GM04503 (cell line): ENCODE measurements around the gene XYLT1.
"Not testable (repeated sequence)": the region's sequence is repeated elsewhere in the genome, so short reads cannot be mapped to it uniquely, and the experiment has no call there.

Experiments
- DNase-seq: peaks from one replicate; pipeline ENCODE4 v3.0.0-alpha.2; 2012; ENCODE audit warnings: low read depth

XYLT1 gene

DNA sequence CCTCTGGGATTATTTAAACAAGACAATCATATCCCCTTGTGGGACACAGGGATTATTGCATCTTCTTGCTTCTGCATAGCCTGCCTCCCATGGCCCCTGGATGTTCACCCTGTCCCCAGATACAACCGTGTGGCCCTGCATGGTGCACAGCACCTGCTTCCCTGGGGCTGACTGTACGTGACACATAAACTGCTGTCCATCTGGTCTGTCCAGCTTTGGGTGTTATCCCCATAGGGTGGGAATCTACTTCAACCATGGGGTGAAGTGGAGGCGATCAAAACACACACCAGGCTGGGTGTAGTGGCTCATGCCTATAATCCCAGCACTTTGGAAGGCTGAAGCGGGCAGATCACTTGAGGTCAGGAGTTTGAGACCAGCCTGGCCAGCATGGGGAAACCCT lies 138.8 kb downstream of the XYLT1 start:
- DNase-seq: no peak

DNA sequence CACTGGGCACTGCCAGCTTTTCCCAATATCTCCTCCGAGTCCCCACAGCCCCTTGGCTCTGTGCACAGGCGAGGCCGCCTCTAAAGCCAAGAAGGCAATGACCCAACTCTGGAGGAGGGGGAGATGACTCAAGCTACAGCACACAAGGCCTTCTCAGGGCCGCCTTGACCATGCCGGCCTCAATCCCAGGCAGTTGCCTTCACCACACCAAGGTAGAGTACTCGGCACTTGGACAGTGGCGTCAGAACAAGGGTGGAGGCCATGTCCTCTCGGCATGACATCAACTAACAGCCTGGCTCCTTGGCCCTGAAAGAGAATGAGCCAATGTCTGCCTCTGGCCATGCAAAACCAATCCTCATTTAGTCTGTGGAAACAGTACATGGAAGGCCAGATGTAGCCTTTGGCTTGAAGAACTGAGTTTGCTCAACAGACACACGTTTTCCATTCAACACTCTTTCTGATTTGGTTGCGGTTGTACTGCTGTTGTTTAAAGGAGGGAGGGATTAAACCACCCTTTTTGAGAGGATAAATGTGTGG lies 139.6 kb downstream of the XYLT1 start:
- peak; percentile 32 for DNase-seq

DNA sequence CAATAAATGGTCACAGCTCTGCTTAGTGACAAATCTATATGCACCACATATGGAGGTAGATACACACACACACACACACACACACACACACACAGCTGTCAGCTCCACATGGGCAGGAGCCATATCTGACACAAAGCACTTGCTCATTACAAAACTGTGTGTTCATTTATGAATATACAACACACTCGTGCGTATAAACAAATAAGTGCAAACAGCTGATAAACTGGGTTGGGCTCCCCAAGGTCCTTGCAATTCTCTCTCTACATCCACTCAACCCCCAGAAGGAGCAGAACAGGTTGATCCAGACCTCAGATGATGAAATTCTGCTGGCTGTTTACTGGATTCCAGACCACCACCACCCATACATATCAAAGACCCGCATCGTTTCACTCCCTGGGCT lies 140.7 kb downstream of the XYLT1 start:
- DNase-seq: no peak

DNA sequence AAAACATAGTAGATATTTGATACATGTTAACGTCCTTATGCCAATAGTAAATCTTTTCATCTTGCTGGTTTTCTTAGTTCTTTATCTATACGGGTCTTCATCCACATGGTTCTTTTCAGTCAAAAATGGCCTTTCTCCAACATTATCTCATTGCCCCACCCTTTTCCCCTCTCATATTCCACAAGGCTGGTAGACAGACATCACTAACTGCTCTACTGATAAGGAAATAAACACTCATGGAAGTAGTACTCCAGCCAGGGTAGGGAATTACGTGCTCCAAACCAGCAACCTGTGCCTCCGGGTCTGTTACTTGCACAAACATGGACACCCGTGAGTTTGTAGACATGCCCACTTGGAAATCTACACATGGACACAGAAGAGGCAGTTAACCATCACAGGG lies 141.4 kb downstream of the XYLT1 start:
- DNase-seq: no peak

DNA sequence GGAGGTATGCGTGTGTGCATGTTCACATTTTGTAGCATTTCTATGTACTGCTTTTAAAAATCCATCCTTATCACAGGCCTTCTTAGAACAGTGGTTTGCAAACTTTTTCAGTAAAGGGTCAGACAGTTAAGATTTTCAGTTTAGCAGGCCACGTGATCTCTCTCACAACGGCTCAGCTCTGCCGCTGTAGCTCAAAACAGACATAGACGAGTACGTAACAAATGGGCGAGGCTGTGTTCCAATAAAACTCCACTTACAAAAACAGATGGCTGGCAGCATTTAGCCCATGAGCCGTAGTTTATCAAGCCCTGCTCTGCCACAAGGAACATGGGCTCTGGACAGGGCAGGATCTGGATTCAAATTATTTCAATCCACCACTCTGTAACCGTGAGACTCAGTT lies 141.8 kb downstream of the XYLT1 start:
- DNase-seq: no peak

DNA sequence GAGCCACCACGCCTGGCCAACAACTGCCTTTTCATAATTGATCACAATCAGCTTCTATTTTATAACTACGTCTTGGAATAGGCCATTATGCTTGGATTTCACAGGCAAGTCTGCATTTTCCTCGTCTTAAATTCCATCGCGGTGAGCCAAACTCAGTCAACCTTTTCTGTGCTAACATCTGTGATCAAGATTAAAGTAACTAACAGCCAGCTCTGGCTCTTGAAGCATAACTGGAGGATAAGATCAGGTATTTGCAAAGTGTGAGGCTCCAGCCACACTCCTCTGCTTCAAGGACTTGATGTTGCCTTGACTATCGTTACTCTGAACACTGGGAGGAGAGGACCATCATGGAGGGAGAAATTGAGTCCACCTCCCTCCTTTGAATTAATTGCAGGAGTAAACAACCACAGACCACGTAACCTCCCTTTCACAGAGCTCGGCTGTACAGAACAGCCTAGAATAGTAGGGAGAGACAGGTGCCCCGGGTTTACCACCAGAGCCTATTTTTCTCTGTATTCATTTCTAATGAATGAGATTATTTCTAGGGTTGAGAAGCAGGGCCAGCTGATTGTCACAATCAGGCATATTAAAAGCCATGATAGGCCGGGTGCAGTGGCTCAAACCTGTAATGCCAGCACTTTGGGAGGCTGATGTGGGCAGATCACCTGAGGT lies 143.0 kb downstream of the XYLT1 start:
- DNase-seq: no peak

DNA sequence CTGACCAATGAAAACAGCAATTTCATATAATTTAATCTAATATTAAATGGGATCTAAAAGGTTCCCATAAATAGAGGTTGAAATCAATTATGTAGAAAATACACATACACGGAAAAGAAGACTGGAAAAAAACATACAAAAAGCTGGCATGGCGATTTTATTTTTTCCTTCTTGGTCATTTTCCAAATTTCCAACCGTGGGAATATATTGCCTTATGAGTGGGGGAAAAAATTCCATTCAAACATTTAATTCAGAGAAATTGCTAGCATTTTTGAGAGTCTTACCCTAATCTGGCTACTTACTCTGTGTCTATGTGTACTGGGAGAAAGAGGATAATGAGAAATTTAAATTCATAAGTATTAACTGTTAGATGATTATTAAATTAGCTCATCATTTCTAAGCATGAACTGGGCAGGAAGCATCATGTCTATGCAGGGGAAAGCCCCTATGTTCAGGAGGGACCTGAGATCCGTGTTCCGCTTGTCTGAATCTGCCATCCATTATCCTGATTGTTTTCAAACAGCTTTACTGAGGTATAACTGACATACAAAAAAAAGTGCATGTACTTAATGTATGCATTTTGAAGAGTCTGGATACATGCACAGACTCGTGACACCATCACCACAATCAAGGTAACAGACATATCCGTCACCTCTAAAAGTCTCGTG lies 145.2 kb downstream of the XYLT1 start:
- DNase-seq: no peak

DNA sequence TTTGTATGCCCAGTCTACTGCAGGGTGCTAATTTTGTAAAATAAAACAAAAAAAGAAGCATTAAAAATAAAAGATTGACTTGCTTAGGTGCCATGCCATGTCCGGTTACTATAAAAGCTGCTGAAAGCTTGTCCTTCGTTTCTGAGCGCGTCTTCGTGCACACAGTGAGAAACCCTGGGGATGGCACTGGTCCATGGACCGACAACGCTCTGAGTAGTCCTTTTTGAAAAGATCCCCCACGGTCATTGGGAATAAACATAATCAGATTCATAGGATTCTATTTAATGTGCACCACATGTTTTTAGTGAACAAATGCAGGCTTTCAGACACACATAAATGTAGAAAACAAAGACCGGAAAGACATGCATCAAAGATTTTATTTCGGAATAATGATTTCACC lies 146.3 kb downstream of the XYLT1 start:
- DNase-seq: no peak

DNA sequence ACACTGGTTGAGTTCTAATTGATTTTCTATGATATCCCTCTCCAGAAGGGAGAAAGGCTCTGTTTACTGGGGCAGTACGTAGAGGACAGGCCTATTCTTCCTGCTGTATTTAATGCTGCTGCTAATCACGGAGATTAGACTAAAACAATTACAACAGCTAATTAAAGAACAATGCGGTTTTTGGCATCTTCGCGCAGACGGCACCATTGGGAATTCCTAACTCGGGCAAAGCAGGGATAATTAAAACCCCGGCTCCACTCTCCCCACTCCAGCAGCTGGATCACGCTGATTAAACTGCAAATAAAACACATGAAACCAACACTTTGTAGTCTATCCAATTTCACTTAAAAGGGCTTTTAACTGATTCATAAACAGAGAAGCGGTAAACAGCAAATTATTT lies 147.6 kb downstream of the XYLT1 start:
- DNase-seq: no peak

DNA sequence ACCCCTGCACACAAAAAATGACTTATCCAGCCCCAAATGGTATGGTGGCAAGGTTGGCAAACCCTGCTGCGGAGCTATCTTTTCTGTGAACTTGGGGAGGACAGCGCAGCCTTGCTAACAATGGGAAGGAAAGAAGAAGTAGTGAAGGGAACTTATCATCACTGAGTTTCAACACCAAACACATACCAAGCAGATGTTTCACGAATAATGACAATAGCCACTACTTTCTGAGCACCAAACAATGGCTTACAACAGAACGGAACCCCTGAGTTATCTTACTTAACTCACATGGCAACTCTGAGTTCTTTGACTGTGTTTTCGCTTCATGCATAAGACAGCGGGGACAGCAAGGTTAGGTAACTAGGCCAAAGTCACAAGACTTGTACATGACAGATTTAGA lies 148.9 kb downstream of the XYLT1 start:
- no peak for DNase-seq

DNA sequence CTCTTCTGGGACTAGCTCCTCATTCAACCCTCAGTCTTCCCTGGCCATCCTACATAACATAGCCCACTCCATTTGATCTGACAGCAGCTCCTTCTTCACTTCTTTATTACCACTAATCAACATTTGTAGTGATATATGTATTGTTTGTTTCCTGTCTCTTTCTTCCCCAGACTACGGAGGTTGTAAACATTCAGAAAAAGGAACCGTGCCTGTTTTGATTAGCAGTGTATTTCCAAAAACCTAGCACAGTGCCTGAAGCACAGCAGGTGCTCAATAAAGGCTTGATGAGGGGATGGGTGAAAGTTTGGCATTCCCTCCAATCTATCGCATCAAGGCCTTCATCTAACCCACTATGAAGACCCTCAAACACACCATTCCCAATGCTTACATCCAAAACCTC lies 150.8 kb downstream of the XYLT1 start:
- no peak for DNase-seq

DNA sequence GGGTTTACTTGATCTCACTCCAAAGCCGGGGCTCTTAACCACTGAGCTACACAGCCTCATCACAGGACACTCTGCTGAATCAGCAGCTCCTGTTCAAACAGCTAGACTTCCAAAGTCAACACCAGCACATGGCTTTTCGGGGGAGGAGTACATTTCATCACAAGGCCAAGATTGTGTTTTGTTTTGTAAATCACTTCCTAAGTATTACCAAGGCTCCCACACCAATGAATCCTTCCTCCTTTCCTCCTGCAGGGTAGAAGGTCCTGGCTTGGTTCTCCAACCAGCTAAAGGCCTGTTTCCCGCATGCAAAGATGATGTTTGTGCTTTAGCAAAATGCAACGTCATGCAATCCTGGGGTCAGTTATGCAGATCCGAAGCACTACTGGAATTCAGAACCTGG lies 152.5 kb downstream of the XYLT1 start:
- DNase-seq: peak; percentile 53

DNA sequence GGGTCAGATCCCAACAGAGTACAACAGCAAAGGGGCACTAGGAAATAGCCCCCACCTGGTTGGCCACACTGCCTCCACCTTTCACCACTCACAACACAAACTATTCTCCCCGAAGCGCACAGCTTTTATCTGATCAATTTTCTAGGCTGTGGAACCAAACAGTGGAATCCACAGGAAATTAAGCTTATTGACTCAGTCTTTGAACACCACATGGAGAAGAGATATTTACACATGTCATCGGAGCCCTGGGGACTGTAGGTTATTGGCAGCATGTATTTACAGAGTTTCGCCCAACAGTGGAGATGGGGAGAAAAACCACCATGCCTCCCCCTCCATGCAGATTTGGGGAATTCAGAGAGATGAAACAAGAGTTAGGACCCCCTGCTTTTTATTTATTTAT lies 154.8 kb downstream of the XYLT1 start:
- no peak for DNase-seq

DNA sequence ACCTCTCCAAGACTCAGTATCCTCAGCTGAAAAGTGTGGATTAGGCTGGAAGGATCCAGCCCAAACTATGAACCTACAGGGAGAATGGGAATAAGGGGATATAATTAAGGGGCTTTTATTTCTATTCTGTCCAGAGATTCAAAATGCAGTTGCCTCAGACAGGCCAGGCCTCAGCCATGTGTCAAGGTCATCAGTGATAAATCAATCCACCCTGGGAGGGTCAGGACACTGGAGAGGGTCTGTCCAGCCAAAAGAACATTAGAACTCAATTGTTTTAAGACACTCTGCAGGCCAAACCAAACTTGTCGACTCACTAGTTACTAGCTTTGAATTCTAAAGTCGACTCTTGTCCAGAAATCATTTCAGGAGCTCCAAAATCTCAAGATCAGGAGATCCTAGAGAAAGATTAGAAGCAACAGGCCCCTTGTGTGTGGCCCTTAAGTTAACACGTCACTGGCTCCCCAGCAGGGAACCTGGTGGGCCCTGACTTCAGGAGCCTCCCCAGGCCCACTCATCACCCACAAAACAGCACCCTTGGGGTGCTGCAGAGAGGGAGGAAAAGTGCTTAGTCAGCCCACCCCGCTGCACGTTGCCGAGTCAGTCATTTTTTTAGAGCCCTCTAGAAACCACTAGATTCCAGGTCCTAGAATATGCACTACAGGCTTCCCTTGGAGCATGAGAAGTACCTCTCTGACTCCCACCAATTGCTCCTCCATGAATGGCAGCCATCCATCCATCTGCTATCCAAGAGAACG lies 156.8 kb downstream of the XYLT1 start:
- no peak for DNase-seq

DNA sequence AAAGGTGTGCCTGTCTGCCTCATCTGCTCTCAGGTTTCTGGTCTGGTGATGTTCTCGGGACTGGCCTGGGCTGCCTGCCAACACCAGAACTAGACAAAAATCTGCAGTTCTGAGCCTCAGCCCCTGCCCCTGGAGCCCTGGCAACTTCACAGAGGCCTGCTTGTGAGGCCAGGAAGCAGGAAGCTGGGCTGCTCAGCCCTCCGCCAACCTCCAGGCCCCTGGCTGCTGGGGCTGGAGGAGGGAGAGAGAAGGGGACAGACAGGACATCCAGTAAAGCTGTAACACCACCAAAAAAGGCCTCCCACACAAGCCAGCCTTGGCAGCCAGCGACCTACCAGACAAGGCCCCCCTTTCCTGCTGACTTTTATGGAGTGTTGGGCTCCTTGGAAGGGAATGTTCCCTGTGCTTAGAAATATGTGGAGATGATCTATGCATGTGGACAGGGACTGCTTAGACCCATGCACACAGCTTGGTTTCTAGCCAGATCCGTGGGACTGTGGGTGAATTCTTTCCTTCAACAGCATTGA lies 157.6 kb downstream of the XYLT1 start:
- DNase-seq: peak; percentile 55

DNA sequence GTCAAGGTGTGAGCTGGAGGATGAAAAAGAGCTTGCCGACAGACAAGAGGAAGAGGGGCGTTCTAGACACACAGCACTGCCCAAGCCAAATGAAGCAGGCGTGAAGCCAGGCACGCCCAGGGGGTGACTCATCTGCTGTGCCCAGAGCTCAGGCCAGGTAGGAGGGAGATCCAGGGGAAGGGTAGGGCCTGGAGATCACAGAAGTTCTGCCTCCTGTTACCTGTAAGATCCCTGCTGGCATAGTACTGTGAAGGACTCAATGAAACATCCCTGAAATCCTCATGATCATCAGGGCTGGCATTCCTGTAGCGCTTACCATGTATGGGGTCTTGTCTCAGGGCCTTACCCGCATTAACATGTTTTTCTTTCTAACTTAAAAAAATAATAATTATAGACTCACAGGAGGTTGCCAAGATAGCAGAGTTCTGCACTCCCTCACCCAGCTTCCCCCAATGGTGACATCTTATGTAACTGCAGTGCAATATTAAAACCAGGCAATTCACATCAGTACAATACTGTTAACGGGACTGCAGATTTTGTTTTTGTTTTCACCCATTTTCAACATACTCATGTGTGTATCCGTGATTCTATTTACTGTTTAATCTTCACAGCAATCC lies 158.6 kb downstream of the XYLT1 start:
- no peak for DNase-seq

DNA sequence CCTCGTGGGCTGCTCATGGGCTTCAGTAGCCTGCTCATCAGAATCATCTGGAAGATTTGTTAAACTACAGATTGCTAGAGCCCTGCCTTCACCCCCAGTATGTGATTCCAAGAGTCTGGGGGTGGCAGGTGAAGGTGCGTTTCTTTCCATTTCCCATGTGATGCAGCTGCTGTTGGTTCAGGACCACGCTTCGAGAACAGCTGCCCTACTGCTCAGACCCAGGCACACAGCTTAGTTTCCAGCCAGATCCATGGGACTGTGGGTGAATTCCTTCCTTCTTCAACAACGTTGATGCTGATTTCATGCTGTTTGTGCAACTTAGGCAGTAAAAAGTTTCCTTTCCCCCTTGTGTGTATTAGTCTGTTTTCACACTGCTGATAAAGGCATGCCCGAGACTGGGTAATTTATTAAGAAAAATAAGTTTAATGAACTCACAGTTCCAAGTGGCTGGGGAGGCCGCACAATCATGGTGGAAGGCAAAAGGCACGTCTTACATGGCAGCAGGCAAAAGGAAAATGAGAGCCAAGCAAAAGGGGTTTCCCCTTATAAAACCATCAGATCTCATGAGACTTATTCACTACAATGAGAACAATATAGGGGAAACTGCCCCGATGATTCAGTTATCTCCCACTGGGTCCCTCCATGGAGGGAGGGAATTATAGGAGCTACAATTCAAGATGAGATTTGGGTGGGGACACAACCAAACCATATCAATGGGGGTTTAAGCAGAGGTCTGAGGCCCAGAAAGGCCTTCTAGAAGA lies 159.2 kb downstream of the XYLT1 start:
- no peak for DNase-seq

DNA sequence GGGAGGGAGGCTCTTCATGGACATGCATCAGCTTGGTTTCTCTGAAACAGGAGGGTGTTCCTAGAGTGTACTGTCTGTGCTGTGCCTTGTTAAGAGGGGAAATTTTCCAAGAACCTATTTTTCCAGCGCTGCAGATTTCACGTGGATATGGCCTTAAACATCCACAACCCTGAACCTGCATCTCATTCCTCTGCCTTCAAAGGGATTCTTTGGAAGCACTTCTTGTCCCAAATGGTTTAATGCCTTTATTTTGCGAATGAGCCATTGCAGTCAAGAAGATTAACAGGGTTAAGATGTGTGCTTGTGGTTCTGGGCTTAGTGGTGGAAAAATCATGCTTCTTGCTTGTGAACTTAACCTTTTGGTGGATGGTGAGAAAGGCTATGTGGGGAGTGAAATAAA lies 161.2 kb downstream of the XYLT1 start:
- DNase-seq: no peak

DNA sequence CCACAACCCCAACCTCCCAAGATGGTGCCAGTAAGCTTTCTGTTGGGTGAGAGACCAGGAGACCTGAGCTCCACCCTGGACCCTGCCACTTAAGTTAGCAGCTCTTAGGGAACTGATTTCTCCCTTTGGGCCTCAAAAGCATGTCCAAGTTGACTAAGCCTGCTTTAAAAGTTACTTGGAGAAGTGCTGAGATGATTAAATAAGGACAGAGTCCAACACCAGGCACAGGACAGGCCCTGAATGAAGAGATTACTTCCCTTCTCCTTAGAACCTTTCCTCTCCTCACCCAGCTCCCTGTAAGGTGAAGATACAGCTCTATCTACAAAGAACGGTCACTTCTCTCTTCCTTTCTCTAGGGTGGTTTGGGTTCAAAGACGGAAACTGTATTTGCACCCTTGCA lies 162.6 kb downstream of the XYLT1 start:
- no peak for DNase-seq

DNA sequence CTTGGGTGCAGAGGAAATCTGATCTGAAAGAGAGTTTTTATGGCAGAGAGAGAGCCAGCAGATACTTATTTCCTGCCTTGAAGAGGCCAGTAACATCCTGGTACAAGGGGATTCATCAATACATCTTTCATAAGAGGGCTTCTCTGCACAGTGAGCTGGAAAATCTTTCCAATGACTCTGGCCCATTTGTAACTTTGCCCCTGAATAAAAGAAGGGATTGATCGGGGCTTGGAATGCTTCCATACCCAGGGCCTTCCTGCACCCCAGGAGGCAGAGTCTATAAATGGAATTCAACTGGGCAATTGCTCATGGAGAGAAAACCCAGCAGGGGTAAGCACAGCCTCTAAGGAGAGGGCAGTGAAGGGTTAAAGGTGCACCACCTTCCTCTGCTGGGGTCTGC lies 163.3 kb downstream of the XYLT1 start:
- DNase-seq: no peak

DNA sequence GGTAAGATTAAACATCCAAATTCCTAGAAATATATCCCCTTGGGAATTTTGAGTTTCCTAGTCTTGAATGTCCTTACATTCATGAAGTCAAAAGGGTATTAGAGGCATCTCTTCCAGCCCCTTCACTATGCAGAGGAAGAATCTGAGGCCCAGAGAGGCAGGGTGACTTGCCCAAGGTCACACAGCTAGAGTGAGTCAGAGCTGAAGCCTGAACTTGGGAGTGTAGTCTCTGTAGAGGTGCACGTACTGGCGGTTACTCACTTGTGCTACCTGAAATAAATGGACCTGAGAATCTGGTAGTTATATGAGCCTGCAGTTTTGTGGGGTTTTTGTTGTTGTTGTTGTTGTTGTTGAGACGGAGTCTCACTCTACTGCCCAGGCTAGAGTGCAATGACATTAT lies 164.0 kb downstream of the XYLT1 start:
- no peak for DNase-seq

DNA sequence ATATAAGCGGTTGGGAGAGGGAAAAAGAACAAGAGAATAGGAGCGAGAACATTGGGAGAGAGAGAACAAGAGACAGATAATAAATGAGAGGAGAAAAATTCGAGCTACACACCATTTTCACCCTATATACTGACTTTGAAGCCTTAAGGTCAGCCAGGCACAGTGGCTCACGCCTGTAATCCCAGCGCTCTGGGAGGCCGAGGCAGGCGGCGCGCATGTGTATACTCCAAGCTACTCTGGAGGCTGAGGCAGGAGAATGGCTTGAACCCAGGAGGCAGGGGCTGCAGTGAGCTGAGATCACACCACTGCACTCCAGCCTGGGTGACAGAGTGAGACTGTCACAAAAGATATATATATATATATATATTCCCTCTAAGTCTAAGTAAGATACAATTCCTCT lies 164.5 kb downstream of the XYLT1 start:
- not testable (repeated sequence) for DNase-seq
